Karpas-422 (cell line): ENCODE data around the gene PCMT1. TPM values are rescaled to one million over a fixed set of nuclear protein-coding genes. Genes with fewer than 3 reads are reported as not detected.
"Not testable (repeated sequence)": the region's sequence is repeated elsewhere in the genome, so short reads cannot be mapped to it uniquely, and the experiment has no call there.

Source experiments
- DNase-seq: peaks from one replicate; pipeline ENCODE4 v3.0.0-alpha.2; 2015
- H2AFZ ChIP-seq: fragments of 200-600 bp; sonication (generic); 2 replicates; pipeline ENCODE4 v1.6.1; 2014; ENCODE audit warnings: antibody characterized with exemption, low read length, mixed read lengths
- H3K27ac ChIP-seq: fragments of 200-600 bp; sonication (generic); 2 replicates; pipeline ENCODE4 v1.5.1; 2014; ENCODE audit warnings: mild to moderate bottlenecking, low read length, moderate library complexity
- H3K27me3 ChIP-seq: fragments of 200-600 bp; sonication (generic); 2 replicates; pipeline ENCODE4 v1.6.1; 2014; ENCODE audit warnings: low read length, mixed read lengths
- H3K36me3 ChIP-seq: fragments of 200-600 bp; sonication (generic); 2 replicates; pipeline ENCODE4 v1.6.1; 2014; ENCODE audit warnings: low read length, mixed read lengths; ENCODE audit not compliant: insufficient read depth
- H3K4me1 ChIP-seq: fragments of 200-600 bp; sonication (generic); 2 replicates; pipeline ENCODE4 v1.6.1; 2014; ENCODE audit warnings: mild to moderate bottlenecking, low read length, mixed read lengths
- H3K4me2 ChIP-seq: fragments of 200-600 bp; sonication (generic); 2 replicates; pipeline ENCODE4 v1.6.1; 2014; ENCODE audit warnings: low read length, low read depth, mild to moderate bottlenecking; ENCODE audit not compliant: poor library complexity, severe bottlenecking
- H3K4me3 ChIP-seq: fragments of 200-600 bp; sonication (generic); 2 replicates; pipeline ENCODE4 v1.5.1; 2014; ENCODE audit warnings: mild to moderate bottlenecking, antibody characterized with exemption, low read length, mixed read lengths
- H3K79me2 ChIP-seq: fragments of 200-600 bp; sonication (generic); 2 replicates; pipeline ENCODE4 v1.6.1; 2014; ENCODE audit warnings: mild to moderate bottlenecking, low read length, mixed read lengths
- H3K9ac ChIP-seq: fragments of 200-600 bp; sonication (generic); 2 replicates; pipeline ENCODE4 v1.6.0; 2014; ENCODE audit warnings: low read length
- H3K9me2 ChIP-seq: fragments of 200-600 bp; sonication (generic), shearing (Covaris generic); replicated peaks from 2 replicates; pipeline ENCODE4 v1.6.0; 2014; ENCODE audit warnings: mild to moderate bottlenecking, low read length, moderate library complexity; ENCODE audit not compliant: insufficient read depth
- H3K9me3 ChIP-seq: fragments of 300-700, 200-600 bp; sonication (generic); 2 replicates; pipeline ENCODE4 v1.6.1; 2014; ENCODE audit warnings: low read length, mixed read lengths
- H4K20me1 ChIP-seq: fragments of 200-600 bp; sonication (generic); 2 replicates; pipeline ENCODE4 v1.6.1; 2014; ENCODE audit warnings: mild to moderate bottlenecking, antibody characterized with exemption, low read length, low read depth; ENCODE audit not compliant: insufficient read depth
- total RNA-seq: library from RNA; depleted of rRNA; stranded (reverse); fragments of >200 nt; shearing (Covaris generic); gene quantifications from 2 replicates; pipeline ENCODE4 v1.2.3, GENCODE V29; 2014; ENCODE audit warnings: low replicate concordance

PCMT1 gene
- total RNA-seq, 1 experiment from 2014 or later: 79.1 TPM

GRCh38 chr6:149831308-149831820 lies 81.8 kb downstream of the PCMT1 start:
- Histone ChIP-seq H3K27ac (no peak overlapping the region), H3K4me2 (no peak overlapping the region), H4K20me1 (no peaks in the 10 kb centered on the region), H3K4me3 (no peak overlapping the region), H3K9me3 (no peaks in the 10 kb centered on the region), H3K4me1 (peaks cover 17% of the 10 kb centered on the region), H3K79me2 (no peaks in the 10 kb centered on the region), H3K36me3 (no peaks in the 10 kb centered on the region), H3K9me2 (no peaks in the 10 kb centered on the region), H2AFZ (no peak overlapping the region), H3K27me3 (no peaks in the 10 kb centered on the region), H3K9ac (no peak overlapping the region)
- no peak for DNase-seq

GRCh38 chr6:149833651-149834050 lies 84.1 kb downstream of the PCMT1 start:
- Histone ChIP-seq H3K79me2 (no peaks in the 10 kb centered on the region), H3K9me3 (no peaks in the 10 kb centered on the region), H2AFZ (peak overlapping the region; percentile 59; the same call in 1 of the 2 replicates), H3K27ac (no peak overlapping the region), H3K36me3 (no peaks in the 10 kb centered on the region), H3K4me1 (peaks cover 17% of the 10 kb centered on the region), H3K9me2 (no peaks in the 10 kb centered on the region), H4K20me1 (no peaks in the 10 kb centered on the region), H3K27me3 (no peaks in the 10 kb centered on the region), H3K4me3 (no peak overlapping the region), H3K4me2 (no peak overlapping the region), H3K9ac (no peak overlapping the region)
- DNase-seq: peak; percentile 67

GRCh38 chr6:149834513-149835481 lies 85.3 kb downstream of the PCMT1 start:
- Histone ChIP-seq H3K4me1 (peaks cover 17% of the 10 kb centered on the region), H3K9me2 (no peaks in the 10 kb centered on the region), H3K4me3 (no peak overlapping the region), H3K9ac (no peak overlapping the region), H3K9me3 (no peaks in the 10 kb centered on the region), H3K27me3 (no peaks in the 10 kb centered on the region), H3K36me3 (no peaks in the 10 kb centered on the region), H3K27ac (no peak overlapping the region), H3K79me2 (no peaks in the 10 kb centered on the region), H2AFZ (peak overlapping the region; percentile 59), H4K20me1 (no peaks in the 10 kb centered on the region), H3K4me2 (peak overlapping the region; percentile 12)
- peak; percentile 90 for DNase-seq

- no peaks in the 10 kb centered on the region for H3K9me3 ChIP-seq
- no peaks in the 10 kb centered on the region for H3K4me1 ChIP-seq
- no peaks in the 10 kb centered on the region for H3K27me3 ChIP-seq
- H3K4me2 ChIP-seq: no peak overlapping the region
- H4K20me1 ChIP-seq: no peaks in the 10 kb centered on the region
- no peaks in the 10 kb centered on the region for H3K79me2 ChIP-seq
- no peak overlapping the region for H2AFZ ChIP-seq
- H3K9ac ChIP-seq: no peak overlapping the region
- no peaks in the 10 kb centered on the region for H3K9me2 ChIP-seq
- peak; percentile 79 for DNase-seq
- H3K27ac ChIP-seq: no peak overlapping the region
- no peaks in the 10 kb centered on the region for H3K36me3 ChIP-seq
- H3K4me3 ChIP-seq: no peak overlapping the region
Observed at GRCh38 chr6:149840345-149841075, 91.0 kb downstream of the PCMT1 start.

- Histone ChIP-seq H3K9ac (no peak overlapping the region), H3K4me2 (no peak overlapping the region), H3K4me3 (no peak overlapping the region), H3K27ac (no peak overlapping the region), H3K27me3 (no peaks in the 10 kb centered on the region), H3K79me2 (no peaks in the 10 kb centered on the region), H4K20me1 (no peaks in the 10 kb centered on the region), H3K36me3 (no peaks in the 10 kb centered on the region), H3K9me3 (no peaks in the 10 kb centered on the region), H2AFZ (no peak overlapping the region), H3K4me1 (no peaks in the 10 kb centered on the region), H3K9me2 (no peaks in the 10 kb centered on the region)
- no peak for DNase-seq
Observed at GRCh38 chr6:149842331-149842730, 92.8 kb downstream of the PCMT1 start.

GRCh38 chr6:149843051-149843633 lies 93.6 kb downstream of the PCMT1 start:
- no peaks in the 10 kb centered on the region for H4K20me1 ChIP-seq
- H3K36me3 ChIP-seq: no peaks in the 10 kb centered on the region
- H3K4me3 ChIP-seq: no peak overlapping the region
- no peaks in the 10 kb centered on the region for H3K4me1 ChIP-seq
- H3K79me2 ChIP-seq: no peaks in the 10 kb centered on the region
- no peaks in the 10 kb centered on the region for H3K9me2 ChIP-seq
- H3K27ac ChIP-seq: no peak overlapping the region
- DNase-seq: no peak
- H2AFZ ChIP-seq: no peak overlapping the region
- H3K9me3 ChIP-seq: no peaks in the 10 kb centered on the region
- H3K9ac ChIP-seq: no peak overlapping the region
- H3K4me2 ChIP-seq: no peak overlapping the region
- H3K27me3 ChIP-seq: no peaks in the 10 kb centered on the region

GRCh38 chr6:149844036-149844435 lies 94.5 kb downstream of the PCMT1 start:
- not testable (repeated sequence) for H4K20me1 ChIP-seq, H3K4me1 ChIP-seq, H2AFZ ChIP-seq, DNase-seq, H3K9ac ChIP-seq, H3K9me2 ChIP-seq, H3K27me3 ChIP-seq, H3K79me2 ChIP-seq, H3K27ac ChIP-seq, H3K9me3 ChIP-seq, H3K4me2 ChIP-seq, H3K4me3 ChIP-seq, H3K36me3 ChIP-seq

- no peak overlapping the region for H3K4me3 ChIP-seq
- H3K79me2 ChIP-seq: no peaks in the 10 kb centered on the region
- no peak for DNase-seq
- no peak overlapping the region for H3K27ac ChIP-seq
- H3K27me3 ChIP-seq: no peaks in the 10 kb centered on the region
- no peaks in the 10 kb centered on the region for H3K9me3 ChIP-seq
- H3K36me3 ChIP-seq: no peaks in the 10 kb centered on the region
- H4K20me1 ChIP-seq: no peaks in the 10 kb centered on the region
- H3K9ac ChIP-seq: no peak overlapping the region
- no peak overlapping the region for H3K4me2 ChIP-seq
- no peaks in the 10 kb centered on the region for H3K9me2 ChIP-seq
- no peaks in the 10 kb centered on the region for H3K4me1 ChIP-seq
- no peak overlapping the region for H2AFZ ChIP-seq
Observed at GRCh38 chr6:149844480-149844879, 94.9 kb downstream of the PCMT1 start.
